ENCODE data around the gene LTC4S. TPM values are rescaled to one million over a fixed set of nuclear protein-coding genes. Genes with fewer than 3 reads are reported as not detected.

Gene LTC4S

DNA sequence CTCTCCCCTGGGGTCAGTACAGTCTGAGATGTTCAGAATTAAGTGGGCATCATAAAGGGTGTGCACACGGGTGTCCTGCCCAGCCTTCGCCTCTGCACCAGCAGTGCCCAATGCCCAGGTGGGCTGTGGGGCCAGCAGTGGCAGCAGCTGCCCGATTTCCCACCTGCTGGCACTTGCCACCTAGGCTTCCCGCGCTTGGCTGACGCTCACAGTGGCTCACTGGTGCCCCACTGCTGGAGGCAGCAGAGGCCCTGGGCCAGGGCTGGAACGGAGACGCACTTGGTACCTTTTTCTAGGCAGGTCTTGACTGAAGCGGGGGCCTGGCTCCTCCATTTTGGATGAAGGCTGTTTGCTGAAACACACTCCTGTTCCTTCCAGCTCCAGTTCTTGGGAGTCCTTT lies 47.8 kb downstream of the LTC4S start:
- DNase-seq (ENCODE audit: low read depth in 1 of 2, low spot score in 1 of 2), result no peak
- TF ChIP-seq, protein P1, sequence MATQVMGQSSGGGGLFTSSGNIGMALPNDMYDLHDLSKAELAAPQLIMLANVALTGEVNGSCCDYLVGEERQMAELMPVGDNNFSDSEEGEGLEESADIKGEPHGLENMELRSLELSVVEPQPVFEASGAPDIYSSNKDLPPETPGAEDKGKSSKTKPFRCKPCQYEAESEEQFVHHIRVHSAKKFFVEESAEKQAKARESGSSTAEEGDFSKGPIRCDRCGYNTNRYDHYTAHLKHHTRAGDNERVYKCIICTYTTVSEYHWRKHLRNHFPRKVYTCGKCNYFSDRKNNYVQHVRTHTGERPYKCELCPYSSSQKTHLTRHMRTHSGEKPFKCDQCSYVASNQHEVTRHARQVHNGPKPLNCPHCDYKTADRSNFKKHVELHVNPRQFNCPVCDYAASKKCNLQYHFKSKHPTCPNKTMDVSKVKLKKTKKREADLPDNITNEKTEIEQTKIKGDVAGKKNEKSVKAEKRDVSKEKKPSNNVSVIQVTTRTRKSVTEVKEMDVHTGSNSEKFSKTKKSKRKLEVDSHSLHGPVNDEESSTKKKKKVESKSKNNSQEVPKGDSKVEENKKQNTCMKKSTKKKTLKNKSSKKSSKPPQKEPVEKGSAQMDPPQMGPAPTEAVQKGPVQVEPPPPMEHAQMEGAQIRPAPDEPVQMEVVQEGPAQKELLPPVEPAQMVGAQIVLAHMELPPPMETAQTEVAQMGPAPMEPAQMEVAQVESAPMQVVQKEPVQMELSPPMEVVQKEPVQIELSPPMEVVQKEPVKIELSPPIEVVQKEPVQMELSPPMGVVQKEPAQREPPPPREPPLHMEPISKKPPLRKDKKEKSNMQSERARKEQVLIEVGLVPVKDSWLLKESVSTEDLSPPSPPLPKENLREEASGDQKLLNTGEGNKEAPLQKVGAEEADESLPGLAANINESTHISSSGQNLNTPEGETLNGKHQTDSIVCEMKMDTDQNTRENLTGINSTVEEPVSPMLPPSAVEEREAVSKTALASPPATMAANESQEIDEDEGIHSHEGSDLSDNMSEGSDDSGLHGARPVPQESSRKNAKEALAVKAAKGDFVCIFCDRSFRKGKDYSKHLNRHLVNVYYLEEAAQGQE (IDR thresholded peaks at IDR 0.05; ENCODE audit: insufficient replicate concordance, low read depth), result no peak
- TF ChIP-seq SPI1 (IDR thresholded peaks at IDR 0.05; ENCODE audit: borderline replicate concordance, low read depth) (no peak), GABPA (IDR thresholded peaks at IDR 0.05; ENCODE audit: low read depth) (no peak), POLR2AphosphoS5 (IDR thresholded peaks at IDR 0.05; ENCODE audit: low read depth) (no peak)
- TF ChIP-seq, protein P2, sequence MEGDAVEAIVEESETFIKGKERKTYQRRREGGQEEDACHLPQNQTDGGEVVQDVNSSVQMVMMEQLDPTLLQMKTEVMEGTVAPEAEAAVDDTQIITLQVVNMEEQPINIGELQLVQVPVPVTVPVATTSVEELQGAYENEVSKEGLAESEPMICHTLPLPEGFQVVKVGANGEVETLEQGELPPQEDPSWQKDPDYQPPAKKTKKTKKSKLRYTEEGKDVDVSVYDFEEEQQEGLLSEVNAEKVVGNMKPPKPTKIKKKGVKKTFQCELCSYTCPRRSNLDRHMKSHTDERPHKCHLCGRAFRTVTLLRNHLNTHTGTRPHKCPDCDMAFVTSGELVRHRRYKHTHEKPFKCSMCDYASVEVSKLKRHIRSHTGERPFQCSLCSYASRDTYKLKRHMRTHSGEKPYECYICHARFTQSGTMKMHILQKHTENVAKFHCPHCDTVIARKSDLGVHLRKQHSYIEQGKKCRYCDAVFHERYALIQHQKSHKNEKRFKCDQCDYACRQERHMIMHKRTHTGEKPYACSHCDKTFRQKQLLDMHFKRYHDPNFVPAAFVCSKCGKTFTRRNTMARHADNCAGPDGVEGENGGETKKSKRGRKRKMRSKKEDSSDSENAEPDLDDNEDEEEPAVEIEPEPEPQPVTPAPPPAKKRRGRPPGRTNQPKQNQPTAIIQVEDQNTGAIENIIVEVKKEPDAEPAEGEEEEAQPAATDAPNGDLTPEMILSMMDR (IDR thresholded peaks at IDR 0.05; ENCODE audit: insufficient read depth, low read length), result no peak
- H3K27me3 ChIP-seq (ENCODE audit: insufficient read depth, poor library complexity, severe bottlenecking), result no peaks in the 10 kb centered on the region
- H3K4me3 ChIP-seq (replicated peaks; ENCODE audit: insufficient read depth, low read length), result no peak overlapping the region
- no peak overlapping the region for H3K27ac ChIP-seq (replicated peaks)

Small RNA genes lying within 50 kb of the gene (microRNA-seq; reads per million reads assigned to microRNA genes)
- gene MIR1229, result not detected

Data from HL-60 (cell line).